NCI-H1105 (cell line): ENCODE data around the gene ARHGAP6.

Experiments
- DNase-seq: peaks from one replicate; lab custom pipeline; 2025; lab: John Stamatoyannopoulos, UW

The ARHGAP6 gene

GRCh38 chrX:11351375-11352295, 314.1 kb downstream of the ARHGAP6 start:
- no peak for DNase-seq

- DNase-seq = no peak
Measured at GRCh38 chrX:11349661-11350337, 315.9 kb downstream of the ARHGAP6 start.

- DNase-seq = no peak
Measured at GRCh38 chrX:11349020-11349419, 316.7 kb downstream of the ARHGAP6 start.

- DNase-seq = no peak
Measured at GRCh38 chrX:11347300-11347699, 318.4 kb downstream of the ARHGAP6 start.

GRCh38 chrX:11346121-11346682, 319.5 kb downstream of the ARHGAP6 start:
- DNase-seq = no peak

- no peak for DNase-seq
Measured at GRCh38 chrX:11342673-11343072, 323.0 kb downstream of the ARHGAP6 start.

- no peak for DNase-seq
Measured at GRCh38 chrX:11341274-11342201, 324.2 kb downstream of the ARHGAP6 start.

- no peak for DNase-seq
Measured at GRCh38 chrX:11337292-11338009, 328.3 kb downstream of the ARHGAP6 start.

GRCh38 chrX:11336201-11336600, 329.5 kb downstream of the ARHGAP6 start:
- DNase-seq = no peak

GRCh38 chrX:11334165-11334564, 331.6 kb downstream of the ARHGAP6 start:
- no peak for DNase-seq

GRCh38 chrX:11331788-11332187, 333.9 kb downstream of the ARHGAP6 start:
- DNase-seq = no peak

GRCh38 chrX:11329021-11329420, 336.7 kb downstream of the ARHGAP6 start:
- DNase-seq = no peak

- no peak for DNase-seq
Measured at GRCh38 chrX:11328134-11328533, 337.6 kb downstream of the ARHGAP6 start.

GRCh38 chrX:11321986-11322385, 343.7 kb downstream of the ARHGAP6 start:
- DNase-seq = no peak

GRCh38 chrX:11319806-11320520, 345.8 kb downstream of the ARHGAP6 start:
- DNase-seq = no peak

- no peak for DNase-seq
Measured at GRCh38 chrX:11311706-11312105, 354.0 kb downstream of the ARHGAP6 start.

- DNase-seq = no peak
Measured at GRCh38 chrX:11309220-11309619, 356.5 kb downstream of the ARHGAP6 start.

- no peak for DNase-seq
Measured at GRCh38 chrX:11305641-11306040, 360.1 kb downstream of the ARHGAP6 start.

GRCh38 chrX:11304829-11305228, 360.9 kb downstream of the ARHGAP6 start:
- no peak for DNase-seq

GRCh38 chrX:11298600-11298999, 367.1 kb downstream of the ARHGAP6 start:
- no peak for DNase-seq
